ENCODE measurements around the gene APOO.

Gene APOO

GRCh38 chrX:23952984-23953907 is 45.5 kb upstream of the APOO start:
- H3K27me3 ChIP-seq (ENCODE audit: low read length) = no peaks in the 10 kb centered on the region
- H3K27ac ChIP-seq (ENCODE audit: low read depth, low read length) = no peak overlapping the region
- TF ChIP-seq EZH2phosphoT487 (conservative IDR thresholded peaks at IDR 0.05; ENCODE audit: low read length) = no peak
- no peak for TF ChIP-seq CTCF (IDR thresholded peaks at IDR 0.05; ENCODE audit: insufficient read depth, low read length, poor library complexity, severe bottlenecking)
- no peaks in the 10 kb centered on the region for H3K36me3 ChIP-seq (ENCODE audit: low read length)
- no peaks in the 10 kb centered on the region for H3K9me2 ChIP-seq (replicated peaks; ENCODE audit: insufficient read depth, low read length)
- H3K9me3 ChIP-seq (ENCODE audit: insufficient read depth, low read length) = no peaks in the 10 kb centered on the region
- H3K79me2 ChIP-seq (ENCODE audit: insufficient read depth, low read length) = no peaks in the 10 kb centered on the region
- no peaks in the 10 kb centered on the region for H3F3A ChIP-seq (ENCODE audit: insufficient read depth)
- H3K4me3 ChIP-seq (ENCODE audit: insufficient read depth, low read length, poor library complexity, severe bottlenecking) = no peak overlapping the region
- H2AFZ ChIP-seq (ENCODE audit: low read depth, low read length, severe bottlenecking) = peak overlapping the region; percentile 51
- H3K9ac ChIP-seq (ENCODE audit: low read length) = no peak overlapping the region
- H3K4me2 ChIP-seq (ENCODE audit: low read depth, low read length, poor library complexity, severe bottlenecking) = peak overlapping the region; percentile 58
- H4K20me1 ChIP-seq (ENCODE audit: low read depth, low read length) = no peaks in the 10 kb centered on the region

DNA sequence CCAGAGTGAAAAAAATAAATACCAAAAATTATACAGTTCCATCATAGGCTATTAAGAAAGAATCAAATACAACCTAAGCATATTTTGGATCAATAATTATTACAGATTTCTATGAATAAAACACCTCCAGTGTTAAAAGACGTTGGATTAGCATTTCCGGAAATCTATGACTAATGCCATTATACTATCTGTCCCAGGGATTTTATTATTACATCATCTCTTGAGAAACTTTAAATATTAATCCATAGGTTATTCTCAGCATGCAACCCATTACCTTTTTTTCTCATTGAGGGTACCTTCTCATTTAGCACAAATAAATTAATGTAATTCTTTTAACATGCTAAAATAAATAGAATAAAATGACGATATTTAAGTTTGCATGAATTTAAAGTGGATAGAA is 44.7 kb upstream of the APOO start:
- no peaks in the 10 kb centered on the region for H3K27me3 ChIP-seq (ENCODE audit: low read length)
- no peak overlapping the region for H3K9ac ChIP-seq (ENCODE audit: low read length)
- no peak overlapping the region for H3K4me3 ChIP-seq (ENCODE audit: insufficient read depth, low read length, poor library complexity, severe bottlenecking)
- no peaks in the 10 kb centered on the region for H3K36me3 ChIP-seq (ENCODE audit: low read length)
- no peaks in the 10 kb centered on the region for H3F3A ChIP-seq (ENCODE audit: insufficient read depth)
- no peaks in the 10 kb centered on the region for H4K20me1 ChIP-seq (ENCODE audit: low read depth, low read length)
- H3K27ac ChIP-seq (ENCODE audit: low read depth, low read length) = no peak overlapping the region
- H3K4me2 ChIP-seq (ENCODE audit: low read depth, low read length, poor library complexity, severe bottlenecking) = no peak overlapping the region
- no peak overlapping the region for H2AFZ ChIP-seq (ENCODE audit: low read depth, low read length, severe bottlenecking)
- TF ChIP-seq EZH2phosphoT487 (conservative IDR thresholded peaks at IDR 0.05; ENCODE audit: low read length) (no peak), CTCF (IDR thresholded peaks at IDR 0.05; ENCODE audit: insufficient read depth, low read length, poor library complexity, severe bottlenecking) (no peak)
- H3K79me2 ChIP-seq (ENCODE audit: insufficient read depth, low read length) = no peaks in the 10 kb centered on the region
- no peaks in the 10 kb centered on the region for H3K9me2 ChIP-seq (replicated peaks; ENCODE audit: insufficient read depth, low read length)
- no peaks in the 10 kb centered on the region for H3K9me3 ChIP-seq (ENCODE audit: insufficient read depth, low read length)

GRCh38 chrX:23945206-23945605 is 37.5 kb upstream of the APOO start:
- TF ChIP-seq EZH2phosphoT487 (conservative IDR thresholded peaks at IDR 0.05; ENCODE audit: low read length) (no peak), CTCF (IDR thresholded peaks at IDR 0.05; ENCODE audit: insufficient read depth, low read length, poor library complexity, severe bottlenecking) (no peak)
- Histone ChIP-seq H3K79me2 (ENCODE audit: insufficient read depth, low read length) (no peaks in the 10 kb centered on the region), H3K27ac (ENCODE audit: low read depth, low read length) (no peak overlapping the region)

More at GRCh38 chrX:23945206-23945605, 37.5 kb upstream of the APOO start:
- no peaks in the 10 kb centered on the region for H3K9me2 ChIP-seq (replicated peaks; ENCODE audit: insufficient read depth, low read length)
- H3K4me3 ChIP-seq (ENCODE audit: insufficient read depth, low read length, poor library complexity, severe bottlenecking) = no peak overlapping the region
- no peaks in the 10 kb centered on the region for H3K9me3 ChIP-seq (ENCODE audit: insufficient read depth, low read length)
- H3F3A ChIP-seq (ENCODE audit: insufficient read depth) = no peaks in the 10 kb centered on the region
- no peak overlapping the region for H3K9ac ChIP-seq (ENCODE audit: low read length)
- H4K20me1 ChIP-seq (ENCODE audit: low read depth, low read length) = no peaks in the 10 kb centered on the region
- H2AFZ ChIP-seq (ENCODE audit: low read depth, low read length, severe bottlenecking) = no peak overlapping the region
- H3K4me2 ChIP-seq (ENCODE audit: low read depth, low read length, poor library complexity, severe bottlenecking) = no peak overlapping the region
- no peaks in the 10 kb centered on the region for H3K36me3 ChIP-seq (ENCODE audit: low read length)
- H3K27me3 ChIP-seq (ENCODE audit: low read length) = no peaks in the 10 kb centered on the region

All from SU-DHL-6 (cell line).